NOMO-1 (cell line): ENCODE results near the gene GLRX3.

Experiments
- DNase-seq, 2 experiments: peaks; one replicate each; lab custom pipeline; 2025; ENCODE audit not compliant: unreplicated experiment in 2 of 2; lab: John Stamatoyannopoulos, UW

The GLRX3 gene

DNA sequence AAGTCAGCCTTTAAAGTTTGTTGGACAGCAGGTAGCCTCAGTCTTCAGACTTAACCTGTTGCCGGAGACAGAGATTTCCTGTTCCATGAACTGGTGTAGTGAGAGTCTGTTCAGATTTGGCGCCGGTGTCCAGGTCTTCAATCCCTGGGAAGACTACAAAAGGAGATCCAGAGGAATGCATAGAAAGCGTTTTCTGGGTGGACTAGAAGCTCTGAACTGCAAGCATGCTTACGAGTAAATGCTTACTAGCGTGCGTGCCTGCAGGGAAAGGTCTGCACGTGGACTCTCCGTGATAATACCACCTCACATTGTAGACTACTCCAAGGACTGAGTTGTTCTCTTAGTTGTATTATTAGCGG is 878 bp downstream of the GLRX3 start:
- DNase-seq: peak in 1 of 2 experiments; percentile 13

DNA sequence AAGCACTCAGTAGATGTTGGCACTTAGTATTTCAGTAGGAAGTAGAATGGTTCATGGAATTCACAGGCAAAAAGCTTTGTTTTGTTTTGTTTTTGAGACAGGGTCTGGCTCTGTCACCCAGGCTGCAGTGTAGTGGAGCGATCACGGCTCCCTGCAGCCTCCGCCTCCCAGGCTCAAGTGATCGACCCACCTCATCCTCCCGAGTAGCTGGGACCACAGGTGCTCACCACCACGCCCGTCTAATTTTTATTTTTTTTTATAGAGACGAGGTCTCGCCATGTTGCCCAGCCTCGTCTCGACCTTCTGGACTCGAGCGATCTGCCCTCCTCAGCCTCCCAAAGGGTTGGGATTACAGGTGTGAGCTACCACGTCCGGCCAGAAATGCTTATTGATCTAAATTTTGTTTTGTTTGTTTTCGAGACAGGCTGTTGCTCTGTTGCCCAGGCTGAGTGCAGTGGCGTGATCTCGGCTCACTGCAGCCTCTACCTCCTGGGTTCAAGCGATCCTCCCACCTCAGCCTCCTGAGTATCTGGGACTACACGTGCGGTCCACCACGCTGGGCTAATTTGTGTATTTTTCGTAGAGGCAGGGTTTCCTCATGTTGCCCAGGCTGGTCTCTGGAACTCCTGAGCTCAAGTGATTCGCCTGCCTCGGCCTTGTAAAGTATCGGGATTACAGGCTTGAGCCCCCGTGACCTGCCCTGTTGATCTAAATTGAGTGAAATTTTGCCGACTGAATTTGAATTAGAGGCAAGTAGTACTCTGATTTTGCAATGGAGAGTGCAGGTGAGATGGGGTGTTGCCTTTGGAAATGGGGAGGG is 1.7 kb downstream of the GLRX3 start:
- DNase-seq: no peak

DNA sequence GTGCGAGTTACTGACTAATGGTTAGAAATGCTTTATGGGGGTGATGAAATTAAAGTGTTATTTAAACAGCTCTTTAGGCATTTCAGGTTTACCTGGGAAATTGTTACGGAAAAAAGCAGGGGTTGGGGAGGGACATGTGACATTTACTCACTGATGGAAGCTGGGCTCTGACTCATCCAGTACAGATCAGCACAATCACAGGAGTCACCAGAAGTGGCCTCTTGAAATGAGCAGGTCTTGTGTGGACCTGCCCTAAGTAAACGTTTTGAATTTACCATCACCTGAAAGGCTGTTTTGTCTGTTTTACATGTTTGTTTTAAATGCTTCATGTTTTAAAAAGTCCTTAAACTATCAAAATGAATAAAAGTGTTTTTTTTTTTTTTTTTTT is 2.3 kb downstream of the GLRX3 start:
- no peak for DNase-seq

DNA sequence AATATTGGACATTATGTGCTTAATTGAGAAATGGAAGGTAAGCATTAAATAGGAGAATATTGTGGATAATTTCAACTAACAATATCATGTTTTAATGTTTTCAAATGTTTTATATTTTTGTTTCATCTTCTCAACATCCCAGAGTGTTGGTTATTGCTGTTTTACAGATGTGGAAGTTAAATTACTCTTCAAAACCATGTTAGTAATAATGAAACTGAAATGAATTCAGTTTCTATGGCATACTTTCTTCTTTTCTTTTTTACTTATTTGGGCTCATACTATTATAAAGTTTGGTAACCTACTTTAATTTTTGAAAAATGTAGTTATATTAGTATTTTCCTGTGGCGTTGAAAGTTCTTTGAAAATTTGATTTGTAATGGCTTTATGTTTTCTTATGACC is 4.2 kb downstream of the GLRX3 start:
- no peak for DNase-seq

DNA sequence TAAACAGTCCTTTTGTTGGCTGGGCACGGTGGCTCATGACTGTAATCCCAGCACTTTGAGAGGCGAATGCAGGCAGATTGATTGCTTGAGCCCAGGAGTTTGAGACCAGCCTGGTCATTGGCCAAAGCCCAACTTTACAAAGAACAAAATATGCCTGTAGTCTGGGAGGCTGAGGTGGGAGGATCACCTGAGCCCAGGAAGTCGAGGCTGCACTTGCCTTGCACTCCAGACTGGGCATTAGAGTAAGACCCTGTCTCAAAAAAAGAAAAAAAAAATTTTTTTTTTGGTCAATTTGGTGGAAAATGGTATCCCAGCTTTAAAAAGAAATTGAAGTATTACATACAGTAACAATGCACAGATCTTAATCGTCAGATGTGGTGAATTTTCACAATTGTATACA is 4.8 kb downstream of the GLRX3 start:
- DNase-seq: no peak

DNA sequence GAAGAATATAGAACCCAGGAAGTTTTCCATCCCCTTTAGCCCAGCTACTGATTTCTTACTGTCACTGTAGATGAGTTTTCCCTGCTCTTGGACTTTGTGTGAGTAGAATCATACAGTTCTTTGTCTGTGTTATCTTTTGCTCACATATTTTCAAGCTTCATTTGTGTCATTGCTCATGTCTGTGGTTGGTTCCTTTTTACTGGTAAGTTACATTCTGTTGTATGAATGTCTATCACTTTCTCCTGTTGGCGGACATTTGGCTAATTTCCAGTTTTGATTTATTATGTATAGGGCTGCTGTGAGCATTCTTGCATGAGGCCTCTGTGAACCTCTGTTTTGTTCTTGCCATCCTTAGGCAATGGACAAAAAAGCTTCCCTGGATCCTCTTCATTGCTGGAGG is 5.3 kb downstream of the GLRX3 start:
- no peak for DNase-seq

DNA sequence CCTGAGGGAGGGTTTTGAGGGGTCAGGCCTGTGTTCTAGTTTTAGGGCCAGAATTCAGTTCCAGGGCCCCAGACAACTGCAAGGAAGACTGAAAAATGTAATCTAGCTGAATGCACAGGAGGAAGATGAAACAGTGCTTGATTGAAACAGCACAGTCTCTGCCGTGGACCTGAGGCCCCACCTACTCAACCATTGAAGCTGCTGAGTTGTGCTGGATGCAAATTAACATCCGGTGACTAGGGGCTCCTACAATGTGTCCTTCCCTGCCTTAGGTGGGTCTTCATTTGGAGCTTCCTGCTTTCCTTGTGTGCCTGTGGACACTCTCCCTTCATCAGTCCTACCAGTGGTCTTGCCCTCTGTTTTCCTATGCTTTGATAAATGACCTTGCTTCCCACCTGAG is 5.7 kb downstream of the GLRX3 start:
- DNase-seq: no peak

DNA sequence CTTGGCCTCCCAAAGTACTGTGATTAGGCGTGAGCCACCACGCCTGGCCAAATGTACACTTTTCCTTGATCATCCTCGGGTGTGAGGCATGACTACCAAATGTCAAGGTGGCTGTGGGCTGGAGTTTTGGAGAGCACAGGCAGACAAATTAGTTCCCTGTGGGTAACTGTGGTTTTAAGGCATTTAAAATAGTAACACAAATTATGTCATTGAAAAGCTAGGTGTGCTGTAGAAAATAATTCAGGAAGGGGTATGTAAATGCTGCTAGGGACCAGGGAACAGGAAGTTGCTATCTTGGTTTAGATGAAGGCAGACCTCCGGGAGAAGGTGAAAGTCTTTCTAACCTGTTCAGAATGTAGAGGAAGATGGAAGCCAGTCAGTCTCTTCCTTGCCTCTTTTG is 9.9 kb downstream of the GLRX3 start:
- DNase-seq: no peak

DNA sequence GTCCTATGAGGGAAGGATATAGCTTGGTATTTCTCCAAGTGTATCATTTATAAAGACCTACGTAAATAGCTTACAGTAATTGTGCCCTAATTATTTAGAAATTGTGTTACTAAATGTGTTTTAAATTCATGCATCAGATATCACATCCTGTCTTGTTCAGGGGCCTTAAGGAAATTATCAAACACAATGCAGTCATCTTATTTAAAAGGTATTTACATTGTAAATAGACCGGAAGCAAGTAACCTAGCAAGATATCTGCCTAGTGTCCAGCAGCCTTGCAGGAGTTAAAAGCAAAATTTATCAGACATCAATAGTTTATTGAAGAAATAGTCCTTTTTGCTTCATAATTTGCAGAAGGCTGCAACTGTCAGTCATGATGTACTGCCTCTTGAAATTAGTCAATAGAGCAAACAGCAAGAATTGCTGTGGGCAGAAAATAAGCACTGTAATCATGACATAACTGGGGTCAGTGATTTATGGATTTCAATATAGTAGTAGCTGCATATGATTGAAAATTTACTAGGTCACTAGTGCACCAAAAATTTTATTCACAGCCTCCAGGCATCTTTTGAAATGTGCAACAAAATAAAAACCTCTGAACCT is 23.1 kb downstream of the GLRX3 start:
- DNase-seq: no peak

DNA sequence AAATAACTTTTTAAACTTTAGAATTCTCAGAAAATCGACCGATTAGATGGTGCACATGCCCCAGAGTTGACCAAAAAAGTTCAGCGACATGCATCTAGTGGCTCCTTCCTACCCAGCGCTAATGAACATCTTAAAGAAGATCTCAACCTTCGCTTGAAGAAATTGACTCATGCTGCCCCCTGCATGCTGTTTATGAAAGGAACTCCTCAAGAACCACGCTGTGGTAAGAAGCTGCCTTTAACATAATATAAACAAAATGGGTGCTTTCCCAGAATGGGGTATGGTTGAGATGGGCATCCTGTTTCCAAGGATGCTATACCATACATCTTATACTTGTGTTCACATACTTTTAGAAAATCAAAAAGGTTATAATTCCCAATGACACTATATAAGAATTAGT is 24.6 kb downstream of the GLRX3 start:
- no peak for DNase-seq

DNA sequence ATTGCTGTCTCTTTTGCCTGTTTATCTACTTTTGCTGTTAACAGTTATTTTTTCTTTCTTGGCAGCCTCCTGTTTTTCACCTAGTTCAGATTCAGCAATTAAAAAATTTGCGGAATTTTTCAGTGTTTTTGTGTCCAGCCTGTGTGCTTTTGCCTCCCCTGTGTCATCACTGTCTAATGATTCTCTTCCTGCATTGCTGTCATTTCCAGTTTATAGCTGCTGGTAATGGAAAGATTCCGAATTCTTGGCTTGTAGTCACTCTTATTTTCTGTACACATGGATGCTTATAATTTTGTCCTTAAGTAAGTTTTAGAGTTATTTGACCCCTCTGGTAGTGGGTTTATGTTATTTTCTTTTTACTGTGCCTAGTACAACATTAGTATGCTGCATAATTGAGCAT is 25.1 kb downstream of the GLRX3 start:
- DNase-seq: no peak

DNA sequence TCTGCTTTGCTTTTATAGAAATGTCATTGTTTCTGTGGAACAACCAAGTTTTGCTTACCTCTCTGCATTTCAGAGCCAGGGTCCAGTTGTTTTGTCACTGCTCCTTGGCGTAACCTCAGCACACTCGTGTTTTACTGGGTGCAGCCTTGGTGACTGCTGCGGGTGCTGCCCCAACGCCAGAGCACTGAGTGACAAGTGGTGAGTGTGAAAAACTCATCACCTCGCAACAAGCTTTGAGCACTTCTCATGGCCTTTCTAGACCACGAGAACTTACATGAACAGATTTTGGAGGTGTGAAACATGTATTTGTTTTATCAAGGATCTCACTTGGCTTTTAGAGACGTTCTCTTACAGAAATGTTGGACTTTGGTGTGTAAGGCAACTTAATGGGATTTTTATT is 31.0 kb downstream of the GLRX3 start:
- DNase-seq: no peak

DNA sequence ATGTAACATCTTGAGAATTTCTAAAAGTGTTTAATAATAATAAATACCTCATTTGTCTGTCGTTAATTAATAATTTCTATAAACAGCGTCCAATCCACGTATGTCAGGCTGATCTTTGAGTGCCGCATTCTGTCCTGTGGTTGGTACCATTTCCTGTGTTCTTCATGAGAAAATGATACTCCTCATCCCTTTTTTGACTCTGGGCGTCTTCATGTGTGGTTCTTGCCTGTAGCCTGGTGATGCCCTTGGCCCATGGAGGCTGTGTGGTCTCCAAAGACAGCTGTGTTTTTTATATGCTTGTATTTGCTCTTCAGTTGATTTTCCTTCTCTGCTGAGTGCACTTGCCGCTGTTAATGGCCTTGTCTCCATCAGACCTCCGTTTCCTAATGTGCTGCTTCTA is 31.5 kb downstream of the GLRX3 start:
- DNase-seq: no peak

DNA sequence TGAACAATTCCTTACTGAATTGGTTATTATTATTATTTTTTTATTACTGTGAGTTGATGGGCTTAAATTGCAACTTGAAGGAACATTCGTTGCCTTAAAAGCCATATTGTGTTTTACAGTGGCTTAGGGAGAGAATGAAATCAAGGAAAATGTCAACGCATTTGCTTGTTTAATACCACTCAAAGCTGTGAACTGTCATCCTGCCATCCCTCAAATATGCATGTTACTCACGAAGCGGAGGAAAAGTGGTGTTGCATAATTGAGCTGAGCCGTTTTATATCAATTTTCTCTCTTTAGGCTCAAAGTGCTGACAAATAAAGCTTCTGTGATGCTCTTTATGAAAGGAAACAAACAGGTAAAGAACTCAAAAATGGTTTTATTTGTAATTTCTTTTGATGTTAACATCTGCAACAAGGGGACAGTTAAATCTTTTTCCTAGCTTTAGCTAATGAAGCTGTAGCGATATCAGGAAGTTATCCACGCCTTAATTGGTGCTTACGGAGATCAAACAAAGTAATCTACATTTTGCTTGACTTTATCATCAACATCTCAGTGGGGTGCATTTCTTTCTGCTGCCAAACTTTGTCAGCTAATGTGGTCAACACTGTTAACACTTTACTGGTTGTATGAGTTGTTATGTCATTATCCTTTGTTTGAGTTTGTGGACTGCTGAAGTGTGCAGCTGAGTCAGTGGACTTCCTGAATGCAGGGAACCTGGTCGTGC is 33.1 kb downstream of the GLRX3 start:
- no peak for DNase-seq

DNA sequence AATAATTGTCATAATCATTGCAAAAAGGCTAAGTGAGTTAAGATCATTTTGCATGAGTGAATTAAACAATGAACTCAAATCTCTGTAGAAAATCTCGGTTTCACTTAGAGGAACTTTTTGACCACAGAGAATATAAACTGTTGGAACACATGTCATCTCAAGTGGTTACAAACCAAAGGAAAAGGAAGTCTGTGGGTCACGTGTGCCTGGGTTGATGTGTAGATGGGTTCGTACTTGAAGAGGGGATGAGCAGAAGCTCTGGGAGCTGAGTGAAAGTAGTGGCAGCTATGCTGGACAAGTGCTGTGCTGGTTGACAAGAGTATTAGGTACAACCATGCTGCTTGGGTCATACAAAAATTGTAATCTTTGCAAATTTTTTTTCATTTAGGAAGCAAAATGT is 35.0 kb downstream of the GLRX3 start:
- no peak for DNase-seq

DNA sequence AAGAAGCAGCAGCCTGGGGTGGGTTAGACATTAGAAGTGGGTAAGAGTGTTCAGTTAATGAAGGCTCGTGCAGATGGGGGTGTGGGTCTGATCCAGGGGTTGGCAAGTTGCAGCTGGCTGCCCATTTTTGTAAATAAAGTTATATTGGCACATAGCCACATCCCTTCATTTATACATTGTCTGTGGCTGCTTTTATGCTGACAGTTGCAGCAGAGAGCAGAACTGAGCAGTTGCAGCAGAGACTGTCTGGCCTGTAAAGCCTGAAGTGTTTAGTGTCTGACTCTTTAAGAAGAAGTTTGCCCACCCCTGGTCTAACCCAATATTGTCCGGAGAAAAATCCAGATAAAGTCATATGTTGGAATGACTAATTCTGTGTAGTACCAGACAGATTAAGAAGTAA is 38.1 kb downstream of the GLRX3 start:
- no peak for DNase-seq

DNA sequence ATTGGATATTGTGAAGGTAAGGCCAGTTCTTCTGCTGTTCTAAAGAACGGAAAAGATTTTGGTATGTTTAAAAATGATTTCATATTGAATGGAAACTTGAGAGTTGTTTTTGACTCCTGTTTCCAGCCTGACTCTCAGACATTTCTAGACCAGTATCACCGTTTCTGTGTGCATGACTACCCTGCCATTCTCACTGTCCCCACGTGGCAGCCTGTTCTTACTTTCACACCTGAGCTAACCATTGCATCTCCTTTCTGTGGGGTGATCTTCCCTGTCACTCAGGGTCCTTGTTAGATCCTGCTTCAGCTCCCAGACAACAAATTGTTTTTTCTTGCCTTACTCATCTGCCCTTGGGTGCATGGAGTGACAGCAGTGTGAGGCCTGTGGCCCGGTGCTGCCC is 38.9 kb downstream of the GLRX3 start:
- DNase-seq: no peak

DNA sequence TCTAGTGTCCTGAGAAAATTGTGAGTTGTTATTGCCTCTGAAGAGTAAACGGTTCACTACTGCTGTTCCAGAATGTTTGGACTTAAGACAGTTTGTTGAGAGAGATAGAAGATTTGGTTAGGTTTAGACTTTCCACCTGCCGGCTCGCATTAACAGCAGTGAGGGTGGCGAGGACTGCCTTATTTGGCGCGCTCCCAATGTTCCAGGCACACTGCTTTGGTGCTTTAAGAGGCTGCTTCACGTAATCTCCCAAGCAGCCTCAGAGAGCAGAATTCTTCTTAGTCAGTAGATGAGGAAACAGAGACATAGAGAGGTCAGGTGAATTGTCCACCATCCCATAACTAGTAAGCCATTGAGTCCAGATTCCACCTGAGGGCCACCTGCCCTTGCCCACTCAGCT is 41.1 kb downstream of the GLRX3 start:
- no peak for DNase-seq

DNA sequence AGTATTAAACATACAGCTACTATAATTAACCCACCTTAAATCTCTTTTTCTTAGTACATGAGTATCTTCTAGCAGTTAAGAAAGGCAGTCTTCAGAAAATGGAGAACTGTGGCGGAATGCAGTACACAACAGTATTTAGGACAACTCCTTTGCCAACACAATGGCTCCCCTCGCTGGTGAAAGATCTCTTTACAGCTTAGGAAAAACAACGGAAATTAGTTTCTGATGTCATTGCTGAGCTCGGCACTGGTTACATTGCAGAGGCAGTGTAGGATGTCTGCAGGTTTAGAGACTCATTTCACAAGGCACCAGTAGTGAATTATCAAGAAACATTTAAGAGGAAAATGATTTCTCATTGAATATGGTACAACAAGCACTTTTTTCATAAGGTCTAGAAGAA is 43.4 kb downstream of the GLRX3 start:
- DNase-seq: peak in 1 of 2 experiments; percentile 1

DNA sequence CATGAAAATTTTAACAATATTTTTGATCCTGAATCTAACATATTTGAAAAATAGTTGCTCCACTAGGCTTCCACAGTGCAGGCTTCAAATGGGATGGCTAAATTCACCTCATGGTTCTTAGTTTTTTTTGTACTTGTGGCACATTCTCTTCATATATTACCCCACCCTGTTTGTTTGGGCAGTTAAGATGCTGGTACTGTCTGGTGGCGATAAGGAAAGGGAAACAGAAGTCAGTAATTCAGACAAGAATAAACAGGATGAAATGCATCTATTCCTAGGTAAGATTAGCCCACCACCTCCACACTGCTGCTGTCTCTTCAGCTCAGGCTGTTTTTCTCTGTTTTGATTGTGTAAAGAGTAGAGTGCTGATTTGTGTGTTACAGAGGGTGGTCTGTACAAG is 44.2 kb downstream of the GLRX3 start:
- DNase-seq: no peak

DNA sequence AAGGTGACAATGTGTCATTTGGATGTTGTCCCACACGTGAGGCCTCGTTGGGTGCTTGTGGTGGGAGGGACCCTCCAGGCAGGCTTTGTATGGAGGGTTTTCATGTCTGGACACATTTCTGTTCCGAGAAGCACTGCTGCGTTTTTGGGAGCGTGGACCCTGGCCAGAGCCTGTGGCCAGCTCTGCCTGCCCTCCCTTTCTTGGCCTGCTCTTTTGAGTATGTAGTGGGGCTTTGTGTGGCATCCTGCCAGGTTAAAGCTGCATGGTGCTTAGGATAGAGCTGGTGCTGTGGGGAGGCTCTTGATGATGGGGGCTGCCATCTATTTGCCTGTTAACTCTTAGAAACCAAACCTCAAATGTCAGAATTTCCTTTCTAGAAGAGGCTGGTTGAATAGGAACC is 45.7 kb downstream of the GLRX3 start:
- DNase-seq: no peak

DNA sequence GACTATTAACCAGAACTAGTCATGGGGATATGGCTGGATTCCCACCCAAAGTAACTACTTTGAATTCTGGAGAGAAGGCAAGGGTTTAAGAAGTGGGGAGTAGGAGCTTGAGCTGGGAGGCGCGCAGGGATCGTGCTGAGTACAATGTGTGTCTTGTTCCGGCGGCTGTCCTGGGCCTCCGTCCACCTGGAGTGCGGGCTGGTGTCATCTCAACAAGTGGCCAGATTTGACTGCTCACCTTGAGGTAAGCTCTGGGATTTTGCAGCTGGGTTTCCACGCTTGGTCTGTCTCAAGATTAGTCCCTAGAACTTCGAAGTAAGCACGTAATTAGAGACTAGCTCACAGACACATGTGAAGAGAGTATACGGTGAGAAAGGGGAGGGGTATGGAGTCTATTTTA is 49.4 kb downstream of the GLRX3 start:
- DNase-seq: no peak
